Measurements from ENCODE around the gene NCOA7. TPM values are rescaled to one million over a fixed set of nuclear protein-coding genes. Genes with fewer than 3 reads are reported as not detected.

NCOA7 gene
- total and polyA plus RNA-seq, 2 of the 8 experiments (the other 6 are each of a cell fraction or from before 2014, with no cell fraction given), result 2.6 to 10.7 TPM

DNA sequence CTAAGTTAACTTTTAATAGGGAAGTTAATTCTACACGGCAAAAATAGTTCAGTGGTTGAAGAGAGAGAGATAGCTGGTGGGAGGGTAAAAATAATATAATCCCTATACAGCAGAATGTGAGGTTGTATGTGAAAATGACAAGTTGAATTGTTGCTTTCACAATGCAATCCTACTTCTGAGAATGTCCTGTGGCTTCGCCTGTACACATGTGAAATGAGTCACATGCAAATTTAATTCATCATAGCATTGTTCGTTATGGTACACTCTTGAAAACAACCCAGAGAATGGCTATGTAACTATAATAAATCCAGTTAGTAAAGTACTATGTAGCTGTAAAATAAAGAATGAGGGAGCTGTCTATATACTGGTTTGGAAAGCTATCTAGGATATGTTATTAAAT, 119.8 kb downstream of the NCOA7 start (continued):
- TF ChIP-seq, protein P1, sequence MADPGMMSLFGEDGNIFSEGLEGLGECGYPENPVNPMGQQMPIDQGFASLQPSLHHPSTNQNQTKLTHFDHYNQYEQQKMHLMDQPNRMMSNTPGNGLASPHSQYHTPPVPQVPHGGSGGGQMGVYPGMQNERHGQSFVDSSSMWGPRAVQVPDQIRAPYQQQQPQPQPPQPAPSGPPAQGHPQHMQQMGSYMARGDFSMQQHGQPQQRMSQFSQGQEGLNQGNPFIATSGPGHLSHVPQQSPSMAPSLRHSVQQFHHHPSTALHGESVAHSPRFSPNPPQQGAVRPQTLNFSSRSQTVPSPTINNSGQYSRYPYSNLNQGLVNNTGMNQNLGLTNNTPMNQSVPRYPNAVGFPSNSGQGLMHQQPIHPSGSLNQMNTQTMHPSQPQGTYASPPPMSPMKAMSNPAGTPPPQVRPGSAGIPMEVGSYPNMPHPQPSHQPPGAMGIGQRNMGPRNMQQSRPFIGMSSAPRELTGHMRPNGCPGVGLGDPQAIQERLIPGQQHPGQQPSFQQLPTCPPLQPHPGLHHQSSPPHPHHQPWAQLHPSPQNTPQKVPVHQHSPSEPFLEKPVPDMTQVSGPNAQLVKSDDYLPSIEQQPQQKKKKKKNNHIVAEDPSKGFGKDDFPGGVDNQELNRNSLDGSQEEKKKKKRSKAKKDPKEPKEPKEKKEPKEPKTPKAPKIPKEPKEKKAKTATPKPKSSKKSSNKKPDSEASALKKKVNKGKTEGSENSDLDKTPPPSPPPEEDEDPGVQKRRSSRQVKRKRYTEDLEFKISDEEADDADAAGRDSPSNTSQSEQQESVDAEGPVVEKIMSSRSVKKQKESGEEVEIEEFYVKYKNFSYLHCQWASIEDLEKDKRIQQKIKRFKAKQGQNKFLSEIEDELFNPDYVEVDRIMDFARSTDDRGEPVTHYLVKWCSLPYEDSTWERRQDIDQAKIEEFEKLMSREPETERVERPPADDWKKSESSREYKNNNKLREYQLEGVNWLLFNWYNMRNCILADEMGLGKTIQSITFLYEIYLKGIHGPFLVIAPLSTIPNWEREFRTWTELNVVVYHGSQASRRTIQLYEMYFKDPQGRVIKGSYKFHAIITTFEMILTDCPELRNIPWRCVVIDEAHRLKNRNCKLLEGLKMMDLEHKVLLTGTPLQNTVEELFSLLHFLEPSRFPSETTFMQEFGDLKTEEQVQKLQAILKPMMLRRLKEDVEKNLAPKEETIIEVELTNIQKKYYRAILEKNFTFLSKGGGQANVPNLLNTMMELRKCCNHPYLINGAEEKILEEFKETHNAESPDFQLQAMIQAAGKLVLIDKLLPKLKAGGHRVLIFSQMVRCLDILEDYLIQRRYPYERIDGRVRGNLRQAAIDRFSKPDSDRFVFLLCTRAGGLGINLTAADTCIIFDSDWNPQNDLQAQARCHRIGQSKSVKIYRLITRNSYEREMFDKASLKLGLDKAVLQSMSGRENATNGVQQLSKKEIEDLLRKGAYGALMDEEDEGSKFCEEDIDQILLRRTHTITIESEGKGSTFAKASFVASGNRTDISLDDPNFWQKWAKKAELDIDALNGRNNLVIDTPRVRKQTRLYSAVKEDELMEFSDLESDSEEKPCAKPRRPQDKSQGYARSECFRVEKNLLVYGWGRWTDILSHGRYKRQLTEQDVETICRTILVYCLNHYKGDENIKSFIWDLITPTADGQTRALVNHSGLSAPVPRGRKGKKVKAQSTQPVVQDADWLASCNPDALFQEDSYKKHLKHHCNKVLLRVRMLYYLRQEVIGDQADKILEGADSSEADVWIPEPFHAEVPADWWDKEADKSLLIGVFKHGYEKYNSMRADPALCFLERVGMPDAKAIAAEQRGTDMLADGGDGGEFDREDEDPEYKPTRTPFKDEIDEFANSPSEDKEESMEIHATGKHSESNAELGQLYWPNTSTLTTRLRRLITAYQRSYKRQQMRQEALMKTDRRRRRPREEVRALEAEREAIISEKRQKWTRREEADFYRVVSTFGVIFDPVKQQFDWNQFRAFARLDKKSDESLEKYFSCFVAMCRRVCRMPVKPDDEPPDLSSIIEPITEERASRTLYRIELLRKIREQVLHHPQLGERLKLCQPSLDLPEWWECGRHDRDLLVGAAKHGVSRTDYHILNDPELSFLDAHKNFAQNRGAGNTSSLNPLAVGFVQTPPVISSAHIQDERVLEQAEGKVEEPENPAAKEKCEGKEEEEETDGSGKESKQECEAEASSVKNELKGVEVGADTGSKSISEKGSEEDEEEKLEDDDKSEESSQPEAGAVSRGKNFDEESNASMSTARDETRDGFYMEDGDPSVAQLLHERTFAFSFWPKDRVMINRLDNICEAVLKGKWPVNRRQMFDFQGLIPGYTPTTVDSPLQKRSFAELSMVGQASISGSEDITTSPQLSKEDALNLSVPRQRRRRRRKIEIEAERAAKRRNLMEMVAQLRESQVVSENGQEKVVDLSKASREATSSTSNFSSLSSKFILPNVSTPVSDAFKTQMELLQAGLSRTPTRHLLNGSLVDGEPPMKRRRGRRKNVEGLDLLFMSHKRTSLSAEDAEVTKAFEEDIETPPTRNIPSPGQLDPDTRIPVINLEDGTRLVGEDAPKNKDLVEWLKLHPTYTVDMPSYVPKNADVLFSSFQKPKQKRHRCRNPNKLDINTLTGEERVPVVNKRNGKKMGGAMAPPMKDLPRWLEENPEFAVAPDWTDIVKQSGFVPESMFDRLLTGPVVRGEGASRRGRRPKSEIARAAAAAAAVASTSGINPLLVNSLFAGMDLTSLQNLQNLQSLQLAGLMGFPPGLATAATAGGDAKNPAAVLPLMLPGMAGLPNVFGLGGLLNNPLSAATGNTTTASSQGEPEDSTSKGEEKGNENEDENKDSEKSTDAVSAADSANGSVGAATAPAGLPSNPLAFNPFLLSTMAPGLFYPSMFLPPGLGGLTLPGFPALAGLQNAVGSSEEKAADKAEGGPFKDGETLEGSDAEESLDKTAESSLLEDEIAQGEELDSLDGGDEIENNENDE (IDR thresholded peaks at IDR 0.05; ENCODE audit: insufficient replicate concordance, low read length), result no peak
- TF ChIP-seq POLR2AphosphoS5 (IDR thresholded peaks at IDR 0.05; ENCODE audit: low read depth, low read length) (no peak), KDM5A (IDR thresholded peaks at IDR 0.05; ENCODE audit: low read length) (no peak), BRCA1 (IDR thresholded peaks at IDR 0.05; ENCODE audit: low read depth, low read length) (no peak), MAFK (IDR thresholded peaks at IDR 0.05; ENCODE audit: low read depth, low read length) (no peak), JUN (IDR thresholded peaks at IDR 0.05; ENCODE audit: low read depth, low read length) (no peak), ASH2L (IDR thresholded peaks at IDR 0.05; ENCODE audit: low read length) (no peak), RXRA (IDR thresholded peaks at IDR 0.05; ENCODE audit: insufficient read depth, low read depth, low read length) (no peak), SAP30 (IDR thresholded peaks at IDR 0.05; ENCODE audit: insufficient read depth, insufficient replicate concordance, low read length) (no peak), SRF (IDR thresholded peaks at IDR 0.05; ENCODE audit: low read depth, low read length) (no peak)
